Heart right ventricle (tissue), 16 donors: ENCODE measurements around the gene INS. TPM values are rescaled to one million over a fixed set of nuclear protein-coding genes. Genes with fewer than 3 reads are reported as not detected.

ENCODE experiments used
- ATAC-seq, 8 donors: fragments of 200-7000 bp; cut with Tn5 transposase; one replicate each; pipeline ENCODE4 v1.9.1; 2020; ENCODE audit warnings: mild to moderate bottlenecking in 8 of 8, moderate library complexity in 8 of 8, moderate number of reproducible peaks in 1 of 8
- DNase-seq, 2 donors: peaks; one replicate each; pipeline ENCODE4 v3.0.0-alpha.2; 2020
- H3K27ac ChIP-seq, 10 donors: fragments of 200-600 bp; sonication (generic) in 2 of 10; one replicate each; pipeline versions ENCODE4 v1.5.0 to v1.8.0; 2020 to 2022; ENCODE audit warnings: mild to moderate bottlenecking in 3 of 10
- H3K27me3 ChIP-seq, 7 donors: fragments of 200-600 bp; one replicate each; pipeline ENCODE4 v1.8.0; 2021 to 2022; ENCODE audit warnings: mild to moderate bottlenecking in 2 of 7
- H3K36me3 ChIP-seq, 9 donors: fragments of 200-600 bp; sonication (generic) in 1 of 9; one replicate each; pipeline versions ENCODE4 v1.5.0 to v1.8.0; 2020 to 2022; ENCODE audit warnings: mild to moderate bottlenecking in 2 of 9
- H3K4me1 ChIP-seq, 9 donors: fragments of 200-600 bp; sonication (generic) in 1 of 9; one replicate each; pipeline versions ENCODE4 v1.5.0 to v1.8.0; 2020 to 2022; ENCODE audit warnings: mild to moderate bottlenecking in 4 of 9
- H3K4me3 ChIP-seq, 10 donors: fragments of 200-600 bp; sonication (generic) in 2 of 10; one replicate each; pipeline versions ENCODE4 v1.5.0 to v1.8.0; 2020 to 2022; ENCODE audit warnings: mild to moderate bottlenecking in 7 of 10, moderate library complexity in 2 of 10
- H3K9me3 ChIP-seq, 11 donors: fragments of 200-600 bp in 10 of 11; sonication (generic) in 2 of 11; one replicate each; pipeline versions ENCODE4 v1.5.0 to v1.8.0; 2013 to 2022; ENCODE audit warnings: mild to moderate bottlenecking in 2 of 11, control low read depth in 1 of 11, moderate library complexity in 1 of 11
- CTCF ChIP-seq, 9 donors: fragments of 200-600 bp; sonication (generic) in 2 of 9; IDR thresholded peaks; one replicate each; pipeline versions ENCODE4 v1.5.0 to v1.8.0; 2021 to 2022; ENCODE audit warnings: antibody characterized with exemption in 9 of 9, mild to moderate bottlenecking in 5 of 9, moderate library complexity in 1 of 9
- WGBS, 2 donors: extraction: QIAGEN DNeasy Blood & Tissue Kit; methylation state at CpG; one replicate each; pipeline ENCODE4 v1.1.7; 2013; ENCODE audit warnings: inconsistent platforms in 1 of 2; 5-methylcytosine and 5-hydroxymethylcytosine counted together
- intact Hi-C, 10 donors: fragments of 100-400 bp; cut with DNase I; formaldehyde crosslinking; loops; one replicate each; pipeline versions ENCODE4 v1.11.1 to v1.14.2; 2022
- polyA plus RNA-seq, 2 donors: library from polyadenylated mRNA; stranded (reverse); fragments of 200-250 nt; gene quantifications; one replicate each; pipeline ENCODE4 v1.2.3, GENCODE V29; 2013
- total RNA-seq, 10 donors: library from RNA; stranded (reverse); fragmentation: NEBNext Ultra II Directional in 3 of 10; extraction: Animal tissue kit (Norgen Biotek cat#: 25700) in 3 of 10; gene quantifications; one replicate each; pipeline versions ENCODE4 v1.2.1 to v1.2.4, GENCODE V29; 2021 to 2023
- donor health status: Arrhythmogenic right ventricular cardiomyopathy.
- donor health status: ischemic (EF 13 %, LVEDD 7.1; RV severe dilation, severe dysfunction).
- donor health status: healthy with polysubstance abuse.
- donor health status: DM: no; HTN: yes; CAD: no.
- donor health status: DM: no; HTN: no; CAD: no.
- donor health status: ischemic (EF 25% LVEDD 6.9; RV normal size, moderate dysfunction).
- donor health status: ischemic (EF 25% LVEDD 5.7; RV mildly dilated, moderate dysfunction).
- donor health status: healthy.
- donor health status: DM: yes; HTN: yes; CAD: no.
- donor health status: Ischemic cardiomyopathy.
- donor health status: ischemic (EF 35%, LVEDD 5.7; RV mildly dilated, moderate dysfunction).
- donor health status: nonischemic (EF 11% LVEDD 7.7; RV severe dilation, severe dysfunction).
- donor health status: DM: yes; HTN: yes; CAD: no.
- donor health status: PGD.
- donor health status: ischemic (EF 29% LVEDD 5.4; RV normal size, mild dysfunction).
- donor health status: nonischemic (EF 23%, LVEDD 6.1; RV moderate dilation, normal function).

Gene INS
- total and polyA plus RNA-seq, 12 donors, result 0.76 to 3.3 (median 1.0) TPM; not detected in 9

GRCh38 chr11:2135648-2136201, 25.3 kb downstream of the INS start:
- no peak overlapping the region for H3K27ac ChIP-seq
- no peaks in the 10 kb centered on the region for H3K9me3 ChIP-seq
- peaks cover 0 to 38% (median 6%) of the 10 kb centered on the region in 9 donors for H3K4me1 ChIP-seq
- 80 to 81% methylated on average over 14 of the region's 14 CpGs for WGBS, 2 donors
- TF ChIP-seq CTCF (IDR thresholded peaks at IDR 0.05), result no peak
- ATAC-seq (no peak), DNase-seq (peak in 1 of 2 donors; percentile 10)
- H3K4me3 ChIP-seq, result peak overlapping the region in 7 of 10 donors; percentile 42 to 61 (median 55)
- intact Hi-C loops, result loop anchor here in 2 of 10 donors (5.0 kb wide), 2 partner anchors 33 to 38 kb away; no protein-coding TSS in a partner anchor
- H3K27me3 ChIP-seq, result peaks cover 10 to 78% (median 52%) of the 10 kb centered on the region in 7 donors
- peaks cover 0 to 26% (median 0%) of the 10 kb centered on the region in 9 donors for H3K36me3 ChIP-seq

GRCh38 chr11:2135018-2135569, 25.9 kb downstream of the INS start:
- Histone ChIP-seq H3K4me3 (peak overlapping the region in 2 of 10 donors; percentile 56 to 58), H3K9me3 (no peaks in the 10 kb centered on the region), H3K27ac (no peak overlapping the region), H3K36me3 (peaks cover 0 to 26% (median 0%) of the 10 kb centered on the region in 9 donors), H3K27me3 (peaks cover 9 to 75% (median 45%) of the 10 kb centered on the region in 7 donors), H3K4me1 (peaks cover 0 to 31% (median 5%) of the 10 kb centered on the region in 9 donors)
- 84 to 85% methylated on average over 26 of the region's 26 CpGs for WGBS, 2 donors
- DNase-seq (peak in 1 of 2 donors; percentile 6), ATAC-seq (no peak)
- intact Hi-C loops, result loop anchor here in 2 of 10 donors (5.0 kb wide), 2 partner anchors 33 to 38 kb away; no protein-coding TSS in a partner anchor
- TF ChIP-seq CTCF (IDR thresholded peaks at IDR 0.05), result no peak

GRCh38 chr11:2134022-2135010, 26.7 kb downstream of the INS start:
- intact Hi-C loops, result loop anchor here in 3 of 10 donors (5.0 kb wide), 2 partner anchors 32 to 37 kb away; no protein-coding TSS in a partner anchor
- 82 to 85% methylated on average over 18 to 19 of the region's 19 CpGs for WGBS, 2 donors
- peaks cover 0 to 26% (median 0%) of the 10 kb centered on the region in 9 donors for H3K36me3 ChIP-seq
- TF ChIP-seq CTCF (IDR thresholded peaks at IDR 0.05), result no peak
- DNase-seq (peak in 1 of 2 donors; percentile 6), ATAC-seq (no peak)
- no peak overlapping the region for H3K27ac ChIP-seq
- no peak overlapping the region for H3K4me3 ChIP-seq
- H3K4me1 ChIP-seq, result peaks cover 0 to 29% (median 5%) of the 10 kb centered on the region in 9 donors
- H3K9me3 ChIP-seq, result no peaks in the 10 kb centered on the region
- peaks cover 4 to 74% (median 39%) of the 10 kb centered on the region in 7 donors for H3K27me3 ChIP-seq
